K562 (cell line): ENCODE measurements around the gene KLHL18. TPM values are rescaled to one million over a fixed set of nuclear protein-coding genes. Genes with fewer than 3 reads are reported as not detected.

ENCODE experiments used
- ATAC-seq: fragments of 200-7000 bp; cut with Tn5 transposase; 3 replicates; pipeline ENCODE4 v1.9.1; 2020; ENCODE audit warnings: moderate library complexity
- BruUV-seq: library from RNA; stranded (reverse); fragments of 400-500 nt; replicated peaks from 2 replicates; lab custom pipeline; 2021; lab: Mats Ljungman, UMichigan
- CTCF ChIA-PET: fragments of 300-600 bp; formaldehyde crosslinking; extraction: SDS; loops from one replicate; lab custom pipeline; 2021; ENCODE audit warnings: low intra/inter-chr PET ratio; lab: Yijun Ruan, JAX
- POLR2A ChIA-PET: fragments of 300-600, 350-650 bp; sonication (Branson Sonifier 250); formaldehyde crosslinking; extraction: SDS; loops from one replicate; lab custom pipeline; 2021; ENCODE audit warnings: antibody characterized with exemption, inconsistent platforms; lab: Yijun Ruan, JAX
- DNase-seq, 4 experiments: peaks; one replicate each; pipeline versions ENCODE4 v3.0.0 to v3.0.0-alpha.2; 2011 to 2018; ENCODE audit warnings: low spot score in 3 of 4, mixed read lengths in 3 of 4; ENCODE audit errors: extremely low read depth in 1 of 4
- FAIRE-seq: peaks from 2 replicates; lab custom pipeline; 2011; peaks lifted over from hg19 to GRCh38; lab: Jason Lieb, UNC
- H2AFZ ChIP-seq: 2 replicates; pipeline ENCODE4 v1.6.0; 2011; ENCODE audit warnings: low read depth, low read length, control low read depth, inconsistent platforms
- H3K27ac ChIP-seq: fragments of 200-600 bp; 3 replicates; pipeline ENCODE4 v1.8.0; 2011; ENCODE audit warnings: low read depth, mild to moderate bottlenecking, control low read depth, inconsistent platforms, low read length, moderate library complexity, mixed read lengths; ENCODE audit errors: extremely low read depth
- H3K27me3 ChIP-seq, 2 experiments: fragments of 300-600 bp in 1 of 2; 2 replicates in 1 of 2; 3 replicates in 1 of 2; pipeline versions ENCODE4 v1.6.0 to v1.8.0; 2011; ENCODE audit warnings: inconsistent platforms in 2 of 2, low read length in 2 of 2, mild to moderate bottlenecking in 1 of 2, mixed read lengths in 1 of 2, moderate library complexity in 1 of 2; ENCODE audit not compliant: control insufficient read depth in 2 of 2, insufficient read depth in 2 of 2
- H3K36me3 ChIP-seq: fragments of 300-600 bp; 3 replicates; pipeline ENCODE4 v1.8.0; 2011; ENCODE audit warnings: mild to moderate bottlenecking, low read length, inconsistent platforms; ENCODE audit not compliant: control insufficient read depth, insufficient read depth
- H3K4me1 ChIP-seq, 2 experiments: fragments of 200-600 bp in 1 of 2; replicated peaks in 1 of 2; 2 replicates in 1 of 2; 3 replicates in 1 of 2; pipeline versions ENCODE4 v1.5.1 to v1.8.0; 2011; ENCODE audit warnings: inconsistent platforms in 2 of 2, low read length in 2 of 2, mild to moderate bottlenecking in 1 of 2, mixed read lengths in 1 of 2, moderate library complexity in 1 of 2; ENCODE audit not compliant: control insufficient read depth in 2 of 2, insufficient read depth in 2 of 2
- H3K4me2 ChIP-seq: 2 replicates; pipeline ENCODE4 v1.6.1; 2011; ENCODE audit warnings: low read length, control low read depth, inconsistent platforms, mixed read lengths; ENCODE audit not compliant: insufficient read depth
- H3K4me3 ChIP-seq: fragments of 200-600 bp; sonication (generic), shearing (Covaris generic); 2 replicates; pipeline ENCODE4 v1.5.1; 2016; ENCODE audit warnings: control low read depth, inconsistent platforms
- H3K79me2 ChIP-seq: fragments of 200-600 bp; 3 replicates; pipeline ENCODE4 v1.8.0; 2011; ENCODE audit warnings: low read length, inconsistent platforms; ENCODE audit not compliant: control insufficient read depth, insufficient read depth
- H3K9ac ChIP-seq, 2 experiments: 2 replicates each; pipeline versions ENCODE4 v1.6.0 to v1.6.1; 2011; ENCODE audit warnings: low read depth in 2 of 2, low read length in 2 of 2, control low read depth in 1 of 2, inconsistent platforms in 1 of 2, mild to moderate bottlenecking in 1 of 2, mixed read lengths in 1 of 2; ENCODE audit not compliant: insufficient read depth in 1 of 2
- H3K9me1 ChIP-seq: one replicate; pipeline ENCODE4 v1.6.0; 2011; ENCODE audit warnings: inconsistent platforms, mild to moderate bottlenecking, low read length, moderate library complexity; ENCODE audit not compliant: control insufficient read depth, insufficient read depth
- H3K9me3 ChIP-seq: replicated peaks from 2 replicates; pipeline ENCODE4 v1.5.1; 2011; ENCODE audit warnings: low read depth, low read length, inconsistent platforms; ENCODE audit not compliant: control insufficient read depth, insufficient read depth
- H4K20me1 ChIP-seq: replicated peaks from 2 replicates; pipeline ENCODE4 v1.6.1; 2011; ENCODE audit warnings: low read length, inconsistent platforms, mixed read lengths; ENCODE audit not compliant: control insufficient read depth, insufficient read depth
- CBFA2T2 ChIP-seq: fragments of 450-650 bp; conservative IDR thresholded peaks from 2 replicates; pipeline ENCODE4 v1.6.1; 2017; ENCODE audit warnings: mild to moderate bottlenecking
- CTCF ChIP-seq, 3 experiments: IDR thresholded peaks in 2 of 3; conservative IDR thresholded peaks in 1 of 3; 2 replicates each; pipeline ENCODE4 v1.5.1; 2011 to 2012; ENCODE audit warnings: low read length in 3 of 3, mild to moderate bottlenecking in 3 of 3, control low read depth in 2 of 3, improper control_type of control experiment in 1 of 3, inconsistent platforms in 1 of 3, low read depth in 1 of 3, mixed read lengths in 1 of 3, moderate library complexity in 1 of 3; ENCODE audit not compliant: insufficient read depth in 2 of 3
- GMEB1 ChIP-seq: fragments of 250-450 bp; sonication (Bioruptor Pico); IDR thresholded peaks from 2 replicates; pipeline ENCODE4 v1.4.0; 2020; ENCODE audit warnings: mild to moderate bottlenecking
- HNRNPLL ChIP-seq: fragments of 200-400 bp; formaldehyde crosslinking; IDR thresholded peaks from 2 replicates; pipeline ENCODE4 v1.6.1; 2017; ENCODE audit warnings: low read length, low read depth, mild to moderate bottlenecking; ENCODE audit not compliant: poor library complexity, severe bottlenecking
- MAFK ChIP-seq: IDR thresholded peaks from 2 replicates; pipeline ENCODE4 v1.6.1; 2011; ENCODE audit warnings: low read length, improper control_type of control experiment
- SIX5 ChIP-seq, 2 experiments: IDR thresholded peaks; 2 replicates each; pipeline ENCODE4 v1.6.1; 2011; ENCODE audit warnings: low read length in 2 of 2, borderline replicate concordance in 1 of 2, low read depth in 1 of 2, mild to moderate bottlenecking in 1 of 2, moderate library complexity in 1 of 2; ENCODE audit not compliant: insufficient read depth in 1 of 2
- SMAD3 ChIP-seq: fragments of 450-650 bp; formaldehyde crosslinking; conservative IDR thresholded peaks from 2 replicates; pipeline ENCODE4 v1.4.0; 2020; ENCODE audit warnings: mild to moderate bottlenecking
- SMARCE1 ChIP-seq: fragments of 450-650 bp; IDR thresholded peaks from 2 replicates; pipeline ENCODE4 v1.7.1; 2016; ENCODE audit warnings: mild to moderate bottlenecking
- ZBTB33 ChIP-seq: sonication (generic); formaldehyde crosslinking; IDR thresholded peaks from 2 replicates; pipeline ENCODE4 v1.8.1; 2023; ENCODE audit warnings: mild to moderate bottlenecking, missing genetic modification reagents
- ZC3H4 ChIP-seq: sonication (generic); formaldehyde crosslinking; IDR thresholded peaks from 2 replicates; pipeline ENCODE4 v1.9.0; 2021; ENCODE audit warnings: missing genetic modification reagents, borderline replicate concordance
- WGBS: fragments of 100-300 bp; shearing (Covaris generic); methylation state at CpG from one replicate; pipeline ENCODE4 v1.1.6; 2016; ENCODE audit warnings: low coverage, mixed read lengths; ENCODE audit not compliant: insufficient coverage; ENCODE audit errors: missing lambda C conversion rate; 5-methylcytosine and 5-hydroxymethylcytosine counted together
- in situ Hi-C: fragments of 300-500 bp; cut with MboI; formaldehyde crosslinking; loops from 4 replicates; pipeline ENCODE4 v1.15.0; 2018; ENCODE audit warnings: inconsistent platforms, mixed read lengths
- intact Hi-C: fragments of 100-400 bp; cut with micrococcal nuclease; formaldehyde crosslinking; loops from 2 replicates; pipeline ENCODE4 v1.14.2; 2022
- polyA plus RNA-seq, 8 experiments: library from polyadenylated mRNA; depleted of rRNA in 4 of 8; stranded (reverse) in 5 of 8; unstranded in 3 of 8; fragments of >200 nt; fragmentation: Nextera tagmentation in 2 of 8; fragmentation: Illumina TruSeq in 1 of 8; extraction: Ambion mirVana in 2 of 8; extraction: Trizol in 1 of 8; gene quantifications; 2 replicates each; pipeline versions ENCODE4 v1.2.1 to v1.2.3, GENCODE V29; 2011 to 2014; ENCODE audit warnings: inconsistent platforms in 1 of 8, missing spikeins in 1 of 8
- total RNA-seq, 7 experiments: library from RNA; depleted of rRNA in 6 of 7; stranded (reverse); fragments of >200 nt in 6 of 7; fragmentation: Illumina TruSeq in 2 of 7; extraction: Trizol in 2 of 7; gene quantifications; 2 replicates each; pipeline versions ENCODE4 v1.2.1 to v1.2.3, GENCODE V29; 2011 to 2021; ENCODE audit warnings: low replicate concordance in 1 of 7

KLHL18 gene
- total and polyA plus RNA-seq, 9 of the 15 experiments (the other 6 are each of a cell fraction or from before 2014, with no cell fraction given) = 26.7 to 97.5 (median 48.7) TPM

GRCh38 chr3:47385007-47385406, 102.3 kb downstream of the KLHL18 start (continued):
- no peak for TF ChIP-seq ZBTB33 (CRISPR knock-in tag)
- TF ChIP-seq, all 486 proteins: peak for 10

- ChIA-PET CTCF (no interaction called here), POLR2A (interaction anchor here (0.7 kb wide), 1 partner anchor 786 kb away, joined by 3 read pairs; no protein-coding TSS in a partner anchor)
- Histone ChIP-seq H3K36me3 (peaks cover 46% of the 10 kb centered on the region), H3K4me3 (no peak overlapping the region), H3K4me2 (no peak overlapping the region), H3K9me1 (no peaks in the 10 kb centered on the region), H3K9ac (peak overlapping the region in 1 of 2 experiments; percentile 23; a peak in 1 of 4 replicates), H3K27me3 (no peaks in the 10 kb centered on the region), H3K4me1 (peaks cover 9 to 15% of the 10 kb centered on the region in 2 experiments; a peak in 4 of 5 replicates), H4K20me1 (peaks cover 28% of the 10 kb centered on the region), H3K27ac (no peak overlapping the region), H3K9me3 (no peaks in the 10 kb centered on the region), H2AFZ (no peak overlapping the region), H3K79me2 (peaks cover 82% of the 10 kb centered on the region)
- ATAC-seq = no peak
- DNase-seq = no peak
- TF ChIP-seq MAFK (no peak), SIX5 (IDR thresholded peaks at IDR 0.05; ENCODE audit: borderline replicate concordance in 1 of 2, insufficient read depth in 1 of 2, low read depth in 1 of 2, low read length in 2 of 2) (no peak), HNRNPLL (no peak), SMARCE1 (no peak), SMAD3 (CRISPR knock-in tag) (no peak), CBFA2T2 (no peak), CTCF (IDR thresholded peaks at IDR 0.05 in 2 of 3, conservative IDR thresholded peaks at IDR 0.05 in 1 of 3; ENCODE audit: insufficient read depth in 2 of 3, low read depth in 1 of 3, low read length in 3 of 3) (no peak), ZC3H4 (CRISPR knock-in tag) (no peak), GMEB1 (CRISPR knock-in tag) (no peak)
- FAIRE-seq = no peak
- WGBS = 82% methylated on average over 2 of the region's 2 CpGs
- intact Hi-C loops = no loop called here
- in situ Hi-C loops = no loop called here
- no TSS peak for BruUV-seq
Measured at GRCh38 chr3:47385796-47386195, 103.1 kb downstream of the KLHL18 start.
